B cell (primary cell): ENCODE measurements around the gene TSHZ1. TPM values are rescaled to one million over a fixed set of nuclear protein-coding genes. Genes with fewer than 3 reads are reported as not detected.

Source experiments
- ATAC-seq: fragments of 200-7000 bp; cut with Tn5 transposase; one replicate; pipeline ENCODE4 v1.10.0; 2021; ENCODE audit warnings: low read depth, mild to moderate bottlenecking, moderate number of reproducible peaks, moderate library complexity
- CTCF ChIA-PET: fragments of 350-600 bp; sonication (Branson Sonifier 250); formaldehyde crosslinking; loops from one replicate; lab custom pipeline; 2021; ENCODE audit warnings: antibody characterized with exemption, inconsistent platforms; lab: Charles Lee
- POLR2A ChIA-PET: fragments of 350-600 bp; sonication (Branson Sonifier 250); formaldehyde crosslinking; loops from one replicate; lab custom pipeline; 2021; ENCODE audit warnings: antibody characterized with exemption; lab: Charles Lee
- DNase-seq: peaks from one replicate; pipeline ENCODE4 v3.0.0; 2013
- H2AFZ ChIP-seq: 2 replicates; pipeline ENCODE4 v1.6.1; 2012; ENCODE audit warnings: mild to moderate bottlenecking, low read depth, low read length; ENCODE audit not compliant: insufficient read depth, poor library complexity, severe bottlenecking
- H3K27ac ChIP-seq, 2 donors: 1 replicate in 1 of 2; 2 replicates in 1 of 2; pipeline ENCODE4 v1.5.1; 2012 to 2013; ENCODE audit warnings: low read length in 2 of 2, mild to moderate bottlenecking in 2 of 2, moderate library complexity in 1 of 2
- H3K27me3 ChIP-seq, 4 experiments: fragments of 200-600 bp in 1 of 4; sonication (generic) in 1 of 4; replicated peaks in 1 of 4; 1 replicate in 2 of 4; 2 replicates in 2 of 4; pipeline versions ENCODE4 v1.6.1 to v1.7.0; 2013 to 2016; ENCODE audit warnings: low read length in 3 of 4, mild to moderate bottlenecking in 2 of 4, mixed read lengths in 1 of 4, moderate library complexity in 1 of 4; ENCODE audit not compliant: insufficient read depth in 4 of 4, control insufficient read depth in 3 of 4; ENCODE audit errors: control extremely low read depth in 1 of 4
- H3K36me3 ChIP-seq, 2 experiments: replicated peaks in 1 of 2; 1 replicate in 1 of 2; 2 replicates in 1 of 2; pipeline versions ENCODE4 v1.6.1 to v1.7.1; 2013; ENCODE audit warnings: low read length in 1 of 2; ENCODE audit not compliant: insufficient read depth in 2 of 2, control insufficient read depth in 1 of 2; ENCODE audit errors: control extremely low read depth in 1 of 2, extremely low read depth in 1 of 2
- H3K4me1 ChIP-seq, 2 donors: fragments of 200-600 bp in 1 of 2; sonication (generic) in 1 of 2; 1 replicate in 1 of 2; 2 replicates in 1 of 2; pipeline versions ENCODE4 v1.5.1 to v1.6.1; 2013 to 2017; ENCODE audit warnings: low read length in 2 of 2; ENCODE audit not compliant: control insufficient read depth in 2 of 2, insufficient read depth in 2 of 2
- H3K4me2 ChIP-seq: replicated peaks from 2 replicates; pipeline ENCODE3; 2012; ENCODE audit warnings: mild to moderate bottlenecking, low read depth, low read length; ENCODE audit not compliant: poor library complexity, severe bottlenecking
- H3K4me3 ChIP-seq, 5 experiments: fragments of 200-600 bp in 1 of 5; sonication (generic) in 1 of 5; 1 replicate in 3 of 5; 2 replicates in 2 of 5; pipeline versions ENCODE4 v1.5.1 to v1.7.0; 2011 to 2016; ENCODE audit warnings: low read length in 4 of 5, mild to moderate bottlenecking in 4 of 5, low read depth in 2 of 5, control low read depth in 1 of 5, moderate library complexity in 1 of 5; ENCODE audit not compliant: insufficient read depth in 1 of 5; ENCODE audit errors: control extremely low read depth in 1 of 5, extremely low read depth in 1 of 5
- H3K79me2 ChIP-seq: fragments of 200-600 bp; sonication (generic); one replicate; pipeline ENCODE4 v1.6.0; 2016; ENCODE audit warnings: low read length; ENCODE audit not compliant: control insufficient read depth, insufficient read depth
- H3K9ac ChIP-seq: fragments of 200-600 bp; sonication (generic); 2 replicates; pipeline ENCODE4 v1.6.1; 2017; ENCODE audit warnings: mild to moderate bottlenecking, low read length, moderate library complexity
- H3K9me3 ChIP-seq, 3 donors: one replicate each; pipeline versions ENCODE4 v1.6.1 to v1.7.1; 2013; ENCODE audit warnings: low read length in 2 of 3; ENCODE audit not compliant: control insufficient read depth in 2 of 3, insufficient read depth in 1 of 3; ENCODE audit errors: control extremely low read depth in 1 of 3
- H4K20me1 ChIP-seq: 2 replicates; pipeline ENCODE4 v1.6.0; 2012; ENCODE audit warnings: mild to moderate bottlenecking, low read length; ENCODE audit not compliant: insufficient read depth, control insufficient read depth, poor library complexity, severe bottlenecking
- H3K27ac Mint-ChIP-seq: one replicate; pipeline ENCODE4 v1.8.0; 2021; ENCODE audit warnings: mixed read lengths
- H3K27me3 Mint-ChIP-seq: one replicate; pipeline ENCODE4 v1.8.0; 2021; ENCODE audit warnings: mixed read lengths
- H3K4me1 Mint-ChIP-seq: one replicate; pipeline ENCODE4 v1.8.0; 2021; ENCODE audit warnings: mixed read lengths
- H3K4me3 Mint-ChIP-seq: one replicate; pipeline ENCODE4 v1.8.0; 2021; ENCODE audit warnings: mixed read lengths
- H3K9me3 Mint-ChIP-seq: one replicate; pipeline ENCODE4 v1.8.0; 2022; ENCODE audit warnings: mixed read lengths; ENCODE audit not compliant: insufficient read depth
- EZH2 ChIP-seq: IDR thresholded peaks from 2 replicates; pipeline ENCODE4 v1.6.1; 2012; ENCODE audit warnings: borderline replicate concordance, low read depth, mild to moderate bottlenecking, moderate library complexity, low read length; ENCODE audit not compliant: insufficient read depth, poor library complexity, severe bottlenecking
- WGBS: methylation state at CpG from one replicate; pipeline ENCODE4 v1.1.5; 2013; ENCODE audit warnings: missing lambda C conversion rate; ENCODE audit not compliant: insufficient coverage; 5-methylcytosine and 5-hydroxymethylcytosine counted together
- intact Hi-C: fragments of 100-400 bp; cut with micrococcal nuclease; formaldehyde crosslinking; loops from one replicate; pipeline ENCODE4 v1.10.0; 2022
- polyA plus RNA-seq: library from polyadenylated mRNA; depleted of rRNA; stranded (reverse); fragments of >200 nt; gene quantifications from 2 replicates; pipeline ENCODE4 v1.2.3, GENCODE V29; 2012
- total RNA-seq, 2 donors: library from RNA; stranded (reverse); fragments of 120-200 nt in 1 of 2; gene quantifications; 1 replicate in 1 of 2; 2 replicates in 1 of 2; pipeline versions ENCODE4 v1.2.3 to v1.2.4, GENCODE V29; 2013 to 2022
- TF ChIP-seq, protein P1 (sequence below): fragments of 200-600 bp; IDR thresholded peaks from one replicate; pipeline ENCODE4 v1.8.0; 2022; ENCODE audit warnings: antibody characterized with exemption, mild to moderate bottlenecking

TSHZ1 gene
- total and polyA plus RNA-seq, 2 donors (not counting 1 experiment from before 2014, with no cell fraction given), result 5.3 to 9.8 TPM

- 93% methylated on average over 3 of the region's 9 CpGs for WGBS
- H3K9me3 ChIP-seq, result no peaks in the 10 kb centered on the region
- no peak for ATAC-seq
- no peaks in the 10 kb centered on the region for H3K27me3 ChIP-seq
- TF ChIP-seq, protein P1, sequence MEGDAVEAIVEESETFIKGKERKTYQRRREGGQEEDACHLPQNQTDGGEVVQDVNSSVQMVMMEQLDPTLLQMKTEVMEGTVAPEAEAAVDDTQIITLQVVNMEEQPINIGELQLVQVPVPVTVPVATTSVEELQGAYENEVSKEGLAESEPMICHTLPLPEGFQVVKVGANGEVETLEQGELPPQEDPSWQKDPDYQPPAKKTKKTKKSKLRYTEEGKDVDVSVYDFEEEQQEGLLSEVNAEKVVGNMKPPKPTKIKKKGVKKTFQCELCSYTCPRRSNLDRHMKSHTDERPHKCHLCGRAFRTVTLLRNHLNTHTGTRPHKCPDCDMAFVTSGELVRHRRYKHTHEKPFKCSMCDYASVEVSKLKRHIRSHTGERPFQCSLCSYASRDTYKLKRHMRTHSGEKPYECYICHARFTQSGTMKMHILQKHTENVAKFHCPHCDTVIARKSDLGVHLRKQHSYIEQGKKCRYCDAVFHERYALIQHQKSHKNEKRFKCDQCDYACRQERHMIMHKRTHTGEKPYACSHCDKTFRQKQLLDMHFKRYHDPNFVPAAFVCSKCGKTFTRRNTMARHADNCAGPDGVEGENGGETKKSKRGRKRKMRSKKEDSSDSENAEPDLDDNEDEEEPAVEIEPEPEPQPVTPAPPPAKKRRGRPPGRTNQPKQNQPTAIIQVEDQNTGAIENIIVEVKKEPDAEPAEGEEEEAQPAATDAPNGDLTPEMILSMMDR, result no peak
- TF ChIP-seq EZH2, result no peak
- POLR2A ChIA-PET, result no interaction called here
- intact Hi-C loops, result no loop called here
- H3K9me3 Mint-ChIP-seq, result no peaks in the 10 kb centered on the region
- H3K4me3 ChIP-seq, result no peak overlapping the region
- H3K9ac ChIP-seq, result no peak overlapping the region
- H3K27ac ChIP-seq, result no peak overlapping the region
- no peaks in the 10 kb centered on the region for H3K4me1 Mint-ChIP-seq
- CTCF ChIA-PET, result no interaction called here
- H3K4me1 ChIP-seq, result no peaks in the 10 kb centered on the region
- no peak for DNase-seq
- H3K79me2 ChIP-seq, result no peaks in the 10 kb centered on the region
- H4K20me1 ChIP-seq, result no peaks in the 10 kb centered on the region
- H3K4me3 Mint-ChIP-seq, result no peak overlapping the region
- no peak overlapping the region for H3K27ac Mint-ChIP-seq
- no peak overlapping the region for H2AFZ ChIP-seq
- H3K27me3 Mint-ChIP-seq, result no peaks in the 10 kb centered on the region
- H3K36me3 ChIP-seq, result no peaks in the 10 kb centered on the region
- H3K4me2 ChIP-seq, result no peak overlapping the region
These were observed 83.0 kb downstream of the TSHZ1 start for GRCh38 chr18:75293591-75293990.

- no peak overlapping the region for H3K4me3 ChIP-seq
- no peaks in the 10 kb centered on the region for H3K27me3 ChIP-seq
- no peaks in the 10 kb centered on the region for H4K20me1 ChIP-seq
- ChIA-PET CTCF (no interaction called here), POLR2A (no interaction called here)
- DNase-seq, result no peak
- no peaks in the 10 kb centered on the region for H3K36me3 ChIP-seq
- no peaks in the 10 kb centered on the region for H3K79me2 ChIP-seq
- no peak overlapping the region for H3K27ac Mint-ChIP-seq
- ATAC-seq, result no peak
- H3K27me3 Mint-ChIP-seq, result no peaks in the 10 kb centered on the region
- 92% methylated on average over 4 of the region's 8 CpGs for WGBS
- no peak overlapping the region for H3K4me2 ChIP-seq
- no peak overlapping the region for H3K4me3 Mint-ChIP-seq
- intact Hi-C loops, result no loop called here
- H3K9me3 Mint-ChIP-seq, result no peaks in the 10 kb centered on the region
- no peaks in the 10 kb centered on the region for H3K4me1 Mint-ChIP-seq
- no peak overlapping the region for H2AFZ ChIP-seq
- H3K9me3 ChIP-seq, result peaks cover 0 to 3% (median 0%) of the 10 kb centered on the region in 3 donors
- H3K9ac ChIP-seq, result no peak overlapping the region
- H3K4me1 ChIP-seq, result no peaks in the 10 kb centered on the region
- no peak overlapping the region for H3K27ac ChIP-seq
- TF ChIP-seq, protein P1, result no peak
- TF ChIP-seq EZH2, result no peak
These were observed 87.1 kb downstream of the TSHZ1 start for GRCh38 chr18:75297731-75298130.
